ENCODE measurements around the gene ZC3H6. TPM values are rescaled to one million over a fixed set of nuclear protein-coding genes. Genes with fewer than 3 reads are reported as not detected.

The ZC3H6 gene
- polyA plus RNA-seq, 2 of the 4 experiments (the other 2 are of a cell fraction): 0.75 to 1.9 TPM

GRCh38 chr2:112321375-112322320 is 46.3 kb downstream of the ZC3H6 start:
- no peak for TF ChIP-seq MAFK (IDR thresholded peaks at IDR 0.05; ENCODE audit: partially characterized antibody)
- TF ChIP-seq ZSCAN20 (CRISPR knock-in tag; IDR thresholded peaks at IDR 0.05): no peak
- no peak for TF ChIP-seq POLR2AphosphoS2 (conservative IDR thresholded peaks at IDR 0.05; ENCODE audit: low read length)
- TF ChIP-seq CEBPB (IDR thresholded peaks at IDR 0.05): no peak
- TF ChIP-seq MAZ (IDR thresholded peaks at IDR 0.05; ENCODE audit: borderline replicate concordance, low read depth, low read length): no peak
- no peak for TF ChIP-seq MYC (IDR thresholded peaks at IDR 0.05; ENCODE audit: borderline replicate concordance, low read length)
- no peak for TF ChIP-seq FOSB (CRISPR knock-in tag; IDR thresholded peaks at IDR 0.05)
- H3K4me3 ChIP-seq: no peak overlapping the region
- H3K4me1 ChIP-seq: peaks cover 9% of the 10 kb centered on the region; the same call in 1 of the 3 replicates
- FAIRE-seq (no peak), DNase-seq (ENCODE audit: low read depth in 1 of 2, low spot score in 1 of 2) (no peak), ATAC-seq (no peak)
- no peak overlapping the region for H3K27ac ChIP-seq
- H3K9me3 ChIP-seq: no peaks in the 10 kb centered on the region
- no peak overlapping the region for H3K4me2 ChIP-seq
- ChIA-PET CTCF (interaction anchor here (0.7 kb wide), 1 partner anchor 62 kb away, joined by 3 read pairs; no protein-coding TSS in a partner anchor), POLR2A (no interaction called here)
- 81% methylated on average over 3 of the region's 3 CpGs for WGBS (ENCODE audit: missing lambda C conversion rate)

- CTCF ChIA-PET: no interaction called here
- FAIRE-seq (no peak), ATAC-seq (no peak)
These were observed 47.5 kb downstream of the ZC3H6 start for GRCh38 chr2:112322919-112323318.

GRCh38 chr2:112332123-112332696 is 56.8 kb downstream of the ZC3H6 start:
- ATAC-seq: no peak
- POLR2A ChIA-PET: no interaction called here
- Histone ChIP-seq H3K4me3 (no peak overlapping the region), H3K9me3 (no peaks in the 10 kb centered on the region), H3K27ac (no peak overlapping the region), H3K4me2 (no peak overlapping the region), H3K4me1 (no peaks in the 10 kb centered on the region)
- CTCF ChIA-PET: no interaction called here
- no peak for FAIRE-seq
- no peak for DNase-seq (ENCODE audit: low read depth in 1 of 2, low spot score in 1 of 2)
- no peak for TF ChIP-seq SREBF2 (IDR thresholded peaks at IDR 0.05)
- no peak for TF ChIP-seq EP300 (IDR thresholded peaks at IDR 0.05)
- no peak for TF ChIP-seq HMGXB4 (CRISPR knock-in tag; IDR thresholded peaks at IDR 0.05; ENCODE audit: borderline replicate concordance)
- TF ChIP-seq USF2 (IDR thresholded peaks at IDR 0.05): no peak
- TF ChIP-seq RARB (CRISPR knock-in tag; IDR thresholded peaks at IDR 0.05): no peak
- no peak for TF ChIP-seq FOXS1 (CRISPR knock-in tag; IDR thresholded peaks at IDR 0.05)
- no peak for TF ChIP-seq TFCP2L1 (CRISPR knock-in tag; IDR thresholded peaks at IDR 0.05)
- TF ChIP-seq POLR2A (IDR thresholded peaks at IDR 0.05; ENCODE audit: low read length): no peak
- TF ChIP-seq CTCF (IDR thresholded peaks at IDR 0.05): no peak
- no peak for TF ChIP-seq RAD21 (conservative IDR thresholded peaks at IDR 0.05 in 1 of 2, IDR thresholded peaks at IDR 0.05 in 1 of 2)
- no peak for TF ChIP-seq PHF8 (IDR thresholded peaks at IDR 0.05; ENCODE audit: borderline replicate concordance, low read depth)
- TF ChIP-seq E2F6 (IDR thresholded peaks at IDR 0.05; ENCODE audit: borderline replicate concordance, low read depth): no peak
- 59% methylated on average over 5 of the region's 5 CpGs for WGBS (ENCODE audit: missing lambda C conversion rate)

More at GRCh38 chr2:112322919-112323318, 47.5 kb downstream of the ZC3H6 start:
- peaks cover 2% of the 10 kb centered on the region; the same call in 1 of the 3 replicates for H3K4me1 ChIP-seq
- 96% methylated on average over 3 of the region's 3 CpGs for WGBS (ENCODE audit: missing lambda C conversion rate)
- POLR2A ChIA-PET: no interaction called here
- no peak for DNase-seq (ENCODE audit: low read depth in 1 of 2, low spot score in 1 of 2)
- H3K9me3 ChIP-seq: no peaks in the 10 kb centered on the region
- H3K27ac ChIP-seq: no peak overlapping the region
- no peak overlapping the region for H3K4me2 ChIP-seq
- TF ChIP-seq NPAS2 (CRISPR knock-in tag; IDR thresholded peaks at IDR 0.05; ENCODE audit: borderline replicate concordance) (no peak), RCOR1 (IDR thresholded peaks at IDR 0.05; ENCODE audit: low read depth, low read length) (no peak), JUNB (IDR thresholded peaks at IDR 0.05) (no peak), CBX2 (IDR thresholded peaks at IDR 0.05; ENCODE audit: borderline replicate concordance, low read depth) (no peak), MAZ (IDR thresholded peaks at IDR 0.05; ENCODE audit: borderline replicate concordance, low read depth, low read length) (no peak), E2F6 (IDR thresholded peaks at IDR 0.05; ENCODE audit: borderline replicate concordance, low read depth) (no peak), NFE2L2 (conservative IDR thresholded peaks at IDR 0.05; ENCODE audit: low read length) (no peak)
- no peak overlapping the region for H3K4me3 ChIP-seq

Data from A549 (cell line).